ENCODE results near the gene KLHDC4.
"Not testable (repeated sequence)": the region's sequence is repeated elsewhere in the genome, so short reads cannot be mapped to it uniquely, and the experiment has no call there.

The KLHDC4 gene

DNA sequence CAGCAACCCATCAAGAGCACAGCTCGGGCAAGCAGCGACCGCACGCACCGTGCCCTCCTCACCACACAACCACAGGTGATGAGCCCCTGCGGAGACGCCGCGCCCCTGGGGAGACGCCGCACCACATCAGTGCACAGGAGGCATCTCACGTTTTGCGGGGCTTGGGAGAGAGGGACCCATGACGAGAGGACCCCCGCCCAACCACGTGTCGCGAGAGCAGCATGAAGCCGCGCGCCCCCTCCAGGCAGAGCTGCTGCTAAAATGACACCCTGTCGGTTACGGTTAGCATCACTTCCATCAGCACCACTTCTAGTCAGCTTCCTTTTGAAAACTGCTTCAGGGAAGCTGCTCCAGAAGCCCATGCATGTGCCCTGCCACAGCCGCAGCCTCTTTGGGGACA, 45.3 kb downstream of the KLHDC4 start:
- DNase-seq (ENCODE audit: low read depth) = no peak

DNA sequence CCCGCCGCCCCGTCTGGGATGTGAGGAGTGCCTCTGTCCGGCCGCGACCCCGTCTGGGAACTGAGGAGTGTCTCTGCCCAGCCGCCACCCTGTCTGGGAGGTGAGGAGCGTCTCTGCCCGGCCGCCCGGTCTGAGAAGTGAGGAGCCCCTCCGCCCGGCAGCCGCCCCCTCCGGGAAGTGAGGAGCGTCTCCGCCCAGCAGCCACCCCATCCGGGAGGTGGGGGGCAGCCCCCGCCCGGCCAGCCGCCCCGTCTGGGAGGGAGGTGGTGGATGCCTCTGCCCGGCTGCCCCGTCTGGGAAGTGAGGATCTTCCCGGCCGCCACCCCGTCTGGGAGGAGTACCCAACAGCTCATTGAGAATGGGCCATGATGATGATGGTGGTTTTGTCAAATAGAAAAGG, 47.0 kb downstream of the KLHDC4 start:
- DNase-seq (ENCODE audit: low read depth) = not testable (repeated sequence)

DNA sequence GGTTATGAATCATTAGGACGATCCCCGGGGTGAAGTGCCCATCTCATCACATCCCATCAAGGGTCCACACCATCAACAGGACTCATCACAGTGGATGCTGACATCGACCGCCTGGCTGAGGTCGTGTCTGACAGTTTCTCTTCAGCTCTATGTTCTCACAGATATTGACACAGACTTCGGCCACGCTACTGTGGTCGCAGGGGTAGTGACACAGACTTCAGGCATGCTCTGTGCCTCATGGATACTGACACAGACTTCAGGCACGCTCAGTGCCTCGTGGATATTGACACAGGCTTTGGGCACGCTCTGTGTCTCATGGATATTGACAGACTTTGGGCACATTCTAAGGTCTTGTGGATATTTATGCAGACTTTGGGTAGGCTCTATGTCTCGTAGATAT, 50.1 kb downstream of the KLHDC4 start:
- no peak for DNase-seq (ENCODE audit: low read depth)

DNA sequence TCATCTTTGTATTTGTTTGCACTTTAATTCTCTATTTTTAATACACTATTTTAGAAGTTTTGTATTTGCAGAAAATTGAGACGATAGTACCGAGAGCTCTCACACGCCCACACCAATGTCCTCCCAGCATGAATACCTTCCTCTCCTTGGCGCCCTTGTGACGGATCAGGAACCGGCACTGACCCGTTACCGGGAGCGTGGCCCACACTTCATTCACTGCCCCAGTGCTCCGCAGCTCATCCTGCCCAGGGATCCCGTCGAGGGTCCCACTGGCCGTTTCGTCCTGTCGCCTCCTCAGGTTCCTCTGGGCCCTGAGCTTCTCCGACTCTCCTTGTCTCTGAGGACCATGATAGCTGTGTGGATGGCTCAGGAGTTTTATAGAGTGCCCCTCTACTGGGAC, 50.6 kb downstream of the KLHDC4 start:
- DNase-seq (ENCODE audit: low read depth) = no peak

DNA sequence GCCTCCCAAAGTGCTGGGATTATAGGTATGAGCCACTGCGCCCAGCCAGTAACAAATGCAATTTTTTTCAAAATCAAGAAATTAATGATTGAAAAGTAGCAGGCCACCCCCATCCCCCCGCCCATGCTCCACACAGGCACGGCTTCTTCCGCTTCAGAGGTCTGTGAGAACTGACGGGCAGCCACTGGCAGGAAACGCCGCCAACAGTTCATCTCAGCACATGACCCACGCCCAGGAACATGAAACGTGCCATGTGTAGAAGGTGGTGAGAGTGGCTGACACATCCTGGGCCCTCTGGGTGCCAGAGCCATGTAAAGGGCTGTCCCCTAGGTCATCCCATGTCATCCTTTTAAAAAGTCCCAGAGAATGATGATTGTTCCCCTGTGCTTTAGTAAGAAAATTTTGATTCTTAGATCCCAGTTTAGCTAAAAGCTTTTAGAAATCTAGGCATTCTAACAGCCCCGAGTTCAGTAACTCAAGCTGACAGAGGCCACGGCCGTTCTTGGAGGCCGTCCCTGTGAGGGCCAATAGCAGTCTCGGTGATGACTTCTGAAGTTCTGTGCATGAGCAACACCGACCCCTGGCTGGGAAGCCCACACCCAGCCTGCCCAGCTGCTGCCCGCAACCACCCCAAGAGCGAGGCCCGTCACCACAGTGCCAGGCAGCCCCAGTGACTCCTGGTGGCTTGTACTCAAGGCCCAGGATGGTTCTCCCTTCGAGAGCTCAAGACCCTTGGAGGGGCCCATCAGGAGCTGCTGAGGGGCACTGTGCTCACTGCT, 52.1 kb downstream of the KLHDC4 start:
- DNase-seq (ENCODE audit: low read depth) = peak; percentile 24

DNA sequence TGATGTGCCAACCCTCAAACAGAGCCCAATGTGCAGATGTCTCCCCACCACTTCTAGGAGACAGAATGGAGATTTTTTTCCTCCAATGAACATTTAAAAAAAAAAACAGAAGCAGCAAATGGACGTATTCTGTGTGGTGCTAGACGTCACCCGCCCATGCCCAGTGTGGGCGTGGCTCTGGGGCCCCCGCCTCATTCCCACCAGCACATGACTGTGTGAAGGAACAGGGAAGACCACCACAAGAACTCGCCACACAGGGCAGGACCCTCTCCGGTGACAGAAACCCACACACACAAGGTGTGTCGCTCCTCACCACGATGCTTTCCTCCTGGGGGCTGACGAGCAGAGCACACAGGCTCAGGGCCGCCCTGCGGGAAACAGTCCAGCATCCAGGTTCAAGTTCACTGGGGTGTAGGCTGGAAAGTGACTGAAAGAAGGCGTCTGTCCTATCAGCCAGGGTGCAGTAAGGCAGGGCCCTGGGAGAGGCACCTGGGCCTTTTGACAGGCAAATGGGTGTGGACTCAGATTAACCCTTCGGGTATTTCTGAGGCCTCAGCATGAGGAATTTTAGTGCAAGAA, 53.5 kb downstream of the KLHDC4 start:
- DNase-seq (ENCODE audit: low read depth) = no peak

DNA sequence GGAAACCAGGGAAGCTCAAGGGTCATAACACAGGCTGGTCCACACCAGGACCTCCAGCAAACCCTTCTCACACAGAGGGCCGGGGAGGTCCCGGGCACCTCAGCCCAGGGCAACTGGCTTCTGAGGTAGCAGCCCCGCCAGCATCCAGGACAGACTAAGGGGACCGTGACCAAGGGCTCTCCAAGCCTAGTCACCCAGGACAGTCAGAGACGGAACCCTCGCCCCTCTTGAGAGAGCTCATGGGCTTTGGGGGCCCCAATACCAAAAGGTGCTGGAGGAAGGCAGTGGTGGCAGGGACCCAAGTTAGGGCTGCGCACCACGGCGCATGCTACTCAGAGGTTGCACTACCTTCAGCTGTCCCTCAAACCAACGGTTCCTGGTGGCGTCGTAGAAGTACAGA, 54.9 kb downstream of the KLHDC4 start:
- no peak for DNase-seq (ENCODE audit: low read depth)

DNA sequence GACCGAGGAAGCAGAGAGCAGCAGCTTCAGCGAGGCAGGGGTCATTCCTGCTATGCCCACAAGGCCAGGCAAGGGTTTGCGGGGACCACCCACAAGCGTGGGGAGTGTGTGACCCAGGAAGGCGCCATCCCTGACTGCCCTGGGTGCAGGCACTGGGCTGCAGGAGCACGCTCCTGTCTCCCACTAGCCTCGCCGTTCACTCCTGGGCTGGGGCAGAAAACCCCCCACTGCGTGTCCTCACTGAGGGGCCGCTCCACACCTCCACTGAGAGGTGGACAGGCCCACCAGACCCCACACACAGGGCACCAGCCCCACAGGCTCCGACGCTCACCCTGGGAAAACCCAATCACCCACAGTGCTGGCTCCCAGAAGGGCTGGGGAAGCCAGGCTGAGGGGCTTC, 56.1 kb downstream of the KLHDC4 start:
- DNase-seq (ENCODE audit: low read depth) = no peak

DNA sequence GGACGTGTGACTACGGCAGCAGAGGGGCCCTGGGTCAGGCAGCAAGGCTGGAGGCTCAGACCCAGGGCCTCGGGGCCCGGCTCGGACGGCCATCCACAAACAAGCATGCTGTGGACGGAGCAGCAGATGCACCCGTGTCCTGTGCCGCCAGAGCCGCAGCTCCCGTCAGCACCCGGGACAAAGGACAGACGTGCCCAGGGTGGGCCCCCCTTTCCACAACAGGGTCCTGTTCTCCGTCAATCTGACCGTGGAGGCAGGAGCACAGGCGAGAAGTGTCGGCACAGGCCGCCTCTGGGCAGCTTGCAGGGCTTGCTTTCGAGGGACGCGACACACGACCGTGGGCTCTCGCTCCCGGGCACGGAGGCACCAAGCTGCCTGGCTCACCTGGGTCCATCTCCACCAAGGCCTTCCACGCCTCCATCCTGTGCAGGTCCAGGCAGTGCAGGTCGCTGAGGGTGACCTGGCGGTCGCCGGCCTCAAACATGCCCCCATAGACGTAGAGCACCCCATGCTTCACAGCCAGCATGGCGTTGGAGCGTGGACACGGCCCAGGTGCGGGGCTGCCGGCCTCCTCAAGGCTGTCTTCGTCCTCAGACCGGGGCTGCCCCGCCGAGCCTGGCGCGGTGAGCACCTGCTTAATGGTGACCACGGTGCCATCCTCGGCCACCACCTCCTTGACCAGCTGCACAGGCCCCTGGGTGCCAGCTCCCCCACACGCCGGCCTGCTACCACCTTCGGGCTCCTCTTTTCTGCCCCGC, 56.7 kb downstream of the KLHDC4 start:
- DNase-seq (ENCODE audit: low read depth) = no peak

DNA sequence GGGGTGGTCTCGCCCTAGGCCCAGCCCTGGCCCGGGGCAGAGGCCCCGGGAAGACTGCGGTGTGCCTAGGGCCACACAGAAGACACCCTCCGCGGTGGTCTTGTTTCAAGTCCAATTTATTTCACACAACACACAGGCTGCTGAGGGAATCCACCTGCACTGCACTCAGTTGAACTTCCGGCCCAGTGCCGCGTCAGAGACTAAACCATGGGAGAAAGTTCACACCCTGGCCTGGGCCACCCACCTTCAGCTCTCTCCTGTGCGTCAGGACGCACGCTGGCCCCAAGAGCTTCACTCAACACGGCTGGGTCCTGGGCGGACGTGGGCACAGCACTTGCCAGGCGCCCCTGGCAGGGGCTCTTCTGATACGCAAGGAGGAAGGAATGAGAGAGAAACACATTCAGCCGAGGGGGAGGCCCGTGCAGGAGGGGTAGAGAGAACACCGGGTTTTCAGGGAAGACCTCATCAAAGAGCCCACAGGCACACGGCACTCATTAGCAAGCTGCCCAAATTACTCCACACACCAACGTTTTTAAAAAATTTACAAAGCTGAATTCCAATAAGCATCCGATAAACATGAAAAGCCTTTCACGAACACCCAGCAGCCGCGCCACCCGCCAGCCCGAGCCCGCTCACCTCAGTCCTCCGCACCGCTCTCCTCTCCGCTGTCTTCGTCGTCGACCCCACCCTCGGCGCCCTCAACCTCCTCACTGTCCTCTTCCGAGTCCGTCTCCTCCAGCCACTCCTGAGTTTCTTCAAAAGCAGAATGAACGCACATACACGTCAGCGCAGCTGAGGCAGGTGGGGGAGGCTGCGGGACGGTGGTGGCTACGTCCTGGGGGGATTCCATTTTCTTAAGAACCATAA, 57.8 kb downstream of the KLHDC4 start:
- no peak for DNase-seq (ENCODE audit: low read depth)

DNA sequence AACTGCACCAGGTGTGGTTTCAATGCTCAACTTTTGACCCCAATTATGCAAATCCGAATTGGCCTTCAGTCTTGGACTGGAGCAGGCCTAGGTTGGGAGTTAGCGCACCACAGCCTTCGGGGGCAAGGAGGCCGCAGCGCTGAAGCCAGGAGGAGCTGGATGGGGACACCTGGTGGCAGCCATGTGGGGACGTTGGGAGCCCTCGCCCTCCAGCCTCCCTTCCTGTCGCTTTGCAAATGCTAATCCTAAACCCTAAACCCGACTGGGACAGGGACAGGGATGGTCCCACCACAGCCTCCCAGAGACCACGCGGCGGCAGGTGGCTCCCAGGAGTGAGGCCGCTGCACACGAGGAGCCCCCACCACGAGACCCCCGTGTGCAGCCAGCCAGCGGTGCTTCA, 58.7 kb downstream of the KLHDC4 start:
- no peak for DNase-seq (ENCODE audit: low read depth)

DNA sequence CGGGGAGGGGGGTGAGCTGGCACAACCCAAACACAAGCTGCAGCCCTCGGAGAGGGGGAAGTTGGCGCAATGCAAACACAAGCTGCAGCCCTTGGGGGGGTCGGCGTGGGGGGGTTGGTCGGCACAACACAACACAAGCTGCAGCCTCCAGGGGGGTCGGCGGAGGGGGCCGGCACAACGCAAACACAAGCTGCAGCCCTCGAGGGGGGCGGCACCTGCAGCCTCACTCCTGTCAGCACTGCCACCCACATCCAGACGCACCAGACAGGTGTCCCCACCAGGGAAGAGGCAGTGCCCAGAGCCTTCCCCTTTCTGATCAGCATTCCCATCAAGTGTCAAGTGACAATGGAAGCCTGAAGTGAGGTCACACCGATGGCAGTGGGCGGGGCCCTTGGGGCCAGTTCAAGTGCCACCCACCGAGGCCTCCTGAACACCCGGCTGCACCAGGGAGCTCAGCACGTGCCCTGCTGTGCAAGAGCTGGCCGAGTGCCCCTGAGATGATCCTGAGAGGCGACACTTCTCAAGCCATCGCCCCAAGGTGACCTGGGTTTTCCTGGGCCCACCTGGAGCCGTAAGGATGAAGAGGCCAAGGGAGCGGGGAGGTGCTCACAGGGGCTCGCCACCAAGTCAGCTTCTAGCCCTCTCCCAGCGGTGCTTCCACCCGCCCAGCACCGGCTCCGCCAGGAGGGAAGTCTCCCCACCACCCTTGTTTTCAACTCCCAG, 59.3 kb downstream of the KLHDC4 start:
- DNase-seq (ENCODE audit: low read depth) = no peak

DNA sequence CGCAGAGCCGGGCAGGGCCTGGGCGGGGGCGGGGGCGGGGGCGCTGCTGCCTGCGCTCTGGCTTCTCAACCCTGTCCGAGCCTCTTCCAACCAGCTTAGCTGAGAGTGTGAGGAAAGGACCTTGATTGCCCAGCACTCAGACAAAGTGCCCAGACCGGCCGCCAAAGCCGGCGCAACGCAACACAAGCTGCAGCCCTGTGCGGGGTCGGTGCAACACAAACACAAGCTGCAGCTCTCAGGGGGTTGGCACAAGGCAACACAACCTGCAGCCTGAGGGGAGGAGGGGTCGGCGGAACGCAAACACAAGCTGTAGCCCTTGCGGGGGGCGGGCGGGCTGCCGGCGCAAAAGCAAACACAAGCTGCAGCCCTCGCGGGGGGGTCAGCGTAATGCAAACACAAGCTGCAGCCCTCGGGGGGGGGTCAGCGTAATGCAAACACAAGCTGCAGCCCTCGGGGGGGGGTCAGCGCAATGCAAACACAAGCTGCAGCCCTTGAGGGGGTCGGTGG, 60.0 kb downstream of the KLHDC4 start:
- no peak for DNase-seq (ENCODE audit: low read depth)

DNA sequence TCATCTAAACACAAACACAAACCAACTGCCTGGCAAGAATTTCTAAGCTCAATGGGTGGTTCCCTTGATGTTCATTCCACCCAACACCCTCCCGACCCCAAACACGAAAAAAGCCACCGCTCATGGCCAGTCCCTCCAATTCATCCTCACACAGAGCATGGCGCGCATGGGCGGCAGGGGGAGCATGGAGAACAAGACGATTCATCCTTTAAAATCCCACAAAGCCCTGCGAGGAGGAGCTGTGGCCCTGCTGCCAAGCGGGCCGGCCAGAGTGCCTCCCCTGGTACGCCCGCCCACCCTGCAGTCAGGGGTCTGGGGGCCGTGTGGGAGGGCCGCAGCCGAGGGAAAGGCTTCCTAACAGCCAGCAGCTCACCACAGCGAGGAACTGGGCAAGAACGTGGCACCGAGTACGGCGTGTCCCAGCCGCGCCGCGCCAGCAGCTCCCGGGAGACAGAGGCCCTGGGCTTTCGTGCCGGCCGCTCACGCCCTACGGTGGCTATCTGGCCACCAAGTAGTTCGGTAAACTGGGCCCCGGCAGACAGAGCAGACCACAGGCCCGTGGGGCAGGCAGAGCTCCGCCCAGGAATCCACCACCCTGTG, 60.9 kb downstream of the KLHDC4 start:
- no peak for DNase-seq (ENCODE audit: low read depth)

DNA sequence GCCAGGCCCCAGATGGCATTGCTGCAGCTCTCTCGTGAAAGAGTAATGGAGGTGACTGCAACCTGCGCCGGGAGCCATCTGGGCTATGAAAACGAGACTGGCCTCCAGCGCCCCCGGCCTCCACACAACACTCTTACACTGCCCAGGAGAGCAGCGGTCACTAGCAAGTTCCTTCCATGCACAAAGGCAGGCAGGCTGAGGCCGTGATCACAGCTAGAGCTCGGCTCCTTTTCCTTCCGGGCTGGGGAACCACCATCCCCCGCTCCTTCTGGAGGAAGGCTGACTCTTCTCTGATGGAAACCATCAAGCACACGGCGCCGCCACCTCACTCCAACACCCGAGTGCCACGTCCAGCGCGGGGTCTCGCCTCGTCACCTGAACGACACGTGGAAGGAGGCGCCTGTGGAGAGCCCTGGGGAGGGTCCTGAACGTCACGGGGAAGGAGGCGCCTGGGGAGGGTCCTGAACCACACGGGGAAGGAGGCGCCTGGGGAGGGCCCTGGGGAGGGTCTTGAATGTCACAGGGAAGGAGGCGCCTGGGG, 61.9 kb downstream of the KLHDC4 start:
- DNase-seq (ENCODE audit: low read depth) = no peak

DNA sequence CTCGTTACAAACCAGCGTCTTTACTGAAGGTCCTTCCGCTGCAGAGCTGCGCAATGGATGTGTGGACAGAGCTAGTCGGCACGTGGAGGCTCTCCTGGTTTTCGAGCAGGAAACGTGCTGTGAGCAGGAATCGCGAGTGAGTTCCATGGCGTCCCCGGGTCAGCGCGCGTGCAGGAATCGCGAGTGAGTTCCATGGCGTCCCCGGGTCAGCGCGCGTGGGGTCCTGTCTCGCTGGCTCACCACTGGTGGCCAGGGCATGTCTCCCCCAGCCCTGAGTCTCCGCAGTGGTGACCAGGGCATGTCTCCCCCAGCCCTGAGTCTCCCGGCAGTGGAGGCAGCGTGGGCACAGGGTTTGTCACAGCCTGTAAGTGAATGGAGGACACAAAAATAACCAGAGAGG, 62.7 kb downstream of the KLHDC4 start:
- DNase-seq (ENCODE audit: low read depth) = no peak

DNA sequence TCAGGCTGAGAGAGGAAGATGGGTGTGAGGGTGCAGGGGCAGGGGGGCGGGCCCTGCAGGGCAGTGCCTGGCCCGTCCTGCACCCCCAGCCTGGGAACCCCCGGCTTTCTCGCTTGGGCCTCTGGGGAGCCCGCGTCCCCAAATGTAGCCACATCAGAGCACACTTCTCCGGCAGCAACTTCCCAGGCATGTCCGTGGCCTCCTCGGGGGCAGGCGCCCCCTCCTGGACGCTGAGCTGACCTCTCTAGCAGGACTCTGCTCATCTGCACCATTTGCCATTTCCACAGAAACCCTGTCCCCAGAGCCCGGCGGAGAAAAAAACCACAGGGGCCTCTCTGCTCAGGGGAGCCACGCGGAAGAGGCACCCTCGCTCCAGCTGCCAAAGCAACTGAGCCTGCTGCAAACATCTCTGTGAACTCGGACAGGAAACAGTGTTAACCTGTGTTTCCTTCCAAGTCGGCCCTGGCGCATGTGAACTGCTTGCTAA, 63.4 kb downstream of the KLHDC4 start:
- DNase-seq (ENCODE audit: low read depth) = no peak

DNA sequence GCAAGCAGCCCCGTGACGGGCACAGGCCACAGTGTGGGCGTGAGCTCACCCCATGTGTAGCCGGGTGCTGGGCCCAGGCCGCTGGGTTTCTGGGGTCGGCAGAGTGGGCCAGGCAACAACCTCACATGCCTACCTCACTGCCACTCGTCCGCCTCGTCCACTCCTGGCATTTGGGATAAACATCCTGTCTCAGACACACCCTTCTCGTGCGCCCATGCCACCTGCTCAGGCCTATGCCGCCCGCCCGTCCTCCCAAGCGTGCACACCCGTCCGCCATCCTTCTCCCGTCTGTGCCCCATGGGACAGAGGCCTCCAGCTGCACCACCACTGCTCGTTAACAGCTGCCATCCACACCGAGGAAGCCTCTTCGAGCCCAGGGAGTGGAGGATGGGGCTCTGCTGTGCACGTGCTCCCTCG, 64.3 kb downstream of the KLHDC4 start:
- DNase-seq (ENCODE audit: low read depth) = no peak

DNA sequence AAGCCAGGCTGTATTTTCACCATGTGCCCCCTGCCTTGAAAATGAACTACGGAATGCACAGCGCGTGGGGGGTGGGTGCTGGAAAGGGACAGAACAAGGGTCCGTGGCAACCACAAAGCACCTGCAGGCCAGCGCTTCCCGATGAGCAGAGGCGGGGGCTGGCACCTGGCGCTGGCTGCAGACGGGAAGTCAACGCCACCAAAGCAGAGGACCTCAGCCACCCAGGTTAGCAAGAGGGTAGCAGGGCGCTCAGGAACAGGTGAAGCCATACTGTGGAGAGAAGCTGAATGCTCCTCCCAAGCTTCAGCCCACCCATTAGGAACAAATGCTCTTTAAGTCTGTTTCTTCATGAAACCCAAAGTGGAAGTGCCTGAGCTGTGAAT, 64.7 kb downstream of the KLHDC4 start:
- DNase-seq (ENCODE audit: low read depth) = no peak

DNA sequence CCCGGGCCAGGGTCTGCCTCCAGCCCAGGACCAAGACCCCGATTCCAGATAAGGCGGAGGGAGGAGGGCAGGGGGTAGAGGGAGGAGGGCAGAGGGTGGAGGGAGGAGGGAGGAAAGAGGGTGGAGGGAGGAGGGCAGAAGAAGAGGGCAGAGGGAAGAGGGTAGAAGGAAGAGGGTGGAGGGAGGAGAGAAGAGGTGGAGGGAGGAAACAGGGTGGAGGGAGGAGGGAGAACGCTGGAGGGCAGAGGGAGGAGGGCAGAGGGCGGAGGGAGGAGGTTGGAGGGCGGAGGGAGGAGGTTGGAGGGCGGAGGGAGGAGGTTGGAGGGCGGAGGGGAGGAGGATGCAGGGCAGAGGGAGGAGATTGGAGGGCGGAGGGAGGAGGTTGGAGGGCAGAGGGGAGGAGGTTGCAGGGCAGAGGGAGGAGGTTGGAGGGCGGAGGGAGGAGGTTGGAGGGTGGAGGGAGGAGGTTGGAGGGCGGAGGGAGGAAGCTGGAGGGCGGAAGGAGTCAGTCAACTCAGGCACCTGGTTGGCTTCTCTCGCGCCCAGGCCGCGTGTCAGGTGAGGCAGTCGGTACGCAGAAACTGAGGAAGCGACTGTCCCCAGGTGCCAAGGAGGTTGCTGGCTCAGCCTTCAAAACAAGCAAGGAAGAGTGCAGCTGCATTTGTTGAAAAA, 65.2 kb downstream of the KLHDC4 start:
- DNase-seq (ENCODE audit: low read depth) = no peak
